GM23338 (cell line): ENCODE measurements around the gene RGP1. TPM values are rescaled to one million over a fixed set of nuclear protein-coding genes. Genes with fewer than 3 reads are reported as not detected.

Source experiments
- ATAC-seq: fragments of 200-7000 bp; cut with Tn5 transposase; 3 replicates; pipeline ENCODE4 v1.9.1; 2020
- DNase-seq: peaks from one replicate; pipeline ENCODE4 v3.0.0-alpha.2; 2015; ENCODE audit warnings: low spot score
- H2AFZ ChIP-seq: fragments of 200-600 bp; sonication (generic); 2 replicates; pipeline ENCODE4 v1.8.0; 2016; ENCODE audit warnings: antibody characterized with exemption, mild to moderate bottlenecking, moderate library complexity
- H3F3A ChIP-seq: fragments of 200-600 bp; sonication (generic); replicated peaks from 2 replicates; pipeline ENCODE4 v1.8.0; 2017; ENCODE audit warnings: antibody characterized with exemption, mixed run types, low read depth
- H3K27ac ChIP-seq: fragments of 200-600 bp; sonication (generic); 2 replicates; pipeline ENCODE4 v1.6.1; 2016; ENCODE audit warnings: low read depth
- H3K27me3 ChIP-seq: fragments of 200-600 bp; sonication (generic); 2 replicates; pipeline ENCODE4 v1.8.0; 2016; ENCODE audit warnings: mild to moderate bottlenecking, mixed run types, moderate library complexity; ENCODE audit not compliant: insufficient read depth
- H3K36me3 ChIP-seq: fragments of 200-600 bp; sonication (generic); 2 replicates; pipeline ENCODE4 v1.8.0; 2016; ENCODE audit warnings: mild to moderate bottlenecking; ENCODE audit not compliant: insufficient read depth
- H3K4me1 ChIP-seq: fragments of 200-600 bp; sonication (generic); 2 replicates; pipeline ENCODE4 v1.8.0; 2016; ENCODE audit warnings: mild to moderate bottlenecking, moderate library complexity; ENCODE audit not compliant: insufficient read depth
- H3K4me2 ChIP-seq: fragments of 200-600 bp; sonication (generic); 2 replicates; pipeline ENCODE4 v1.7.1; 2017; ENCODE audit warnings: mixed run types
- H3K4me3 ChIP-seq: fragments of 200-600 bp; sonication (generic); 2 replicates; pipeline ENCODE4 v1.6.1; 2016; ENCODE audit warnings: mixed run types
- H3K79me2 ChIP-seq: fragments of 200-600 bp; sonication (generic); replicated peaks from 2 replicates; pipeline ENCODE4 v1.8.0; 2017; ENCODE audit warnings: mild to moderate bottlenecking; ENCODE audit not compliant: insufficient read depth
- H3K9me2 ChIP-seq: fragments of 200-600 bp; sonication (generic); 2 replicates; pipeline ENCODE4 v1.8.0; 2017; ENCODE audit not compliant: insufficient read depth
- H4K20me1 ChIP-seq: fragments of 200-600 bp; sonication (generic); replicated peaks from 2 replicates; pipeline ENCODE4 v1.8.0; 2017; ENCODE audit warnings: mild to moderate bottlenecking; ENCODE audit not compliant: insufficient read depth
- H3K27ac Mint-ChIP-seq: 2 replicates; pipeline ENCODE4 v1.8.0; 2020; ENCODE audit warnings: inconsistent platforms, mild to moderate bottlenecking, moderate library complexity, mixed read lengths
- H3K27me3 Mint-ChIP-seq: 3 replicates; pipeline ENCODE4 v1.8.0; 2022; ENCODE audit warnings: low read depth, mild to moderate bottlenecking, moderate library complexity, mixed read lengths, inconsistent platforms; ENCODE audit not compliant: insufficient read depth, poor library complexity
- H3K36me3 Mint-ChIP-seq: 3 replicates; pipeline ENCODE4 v1.8.0; 2021; ENCODE audit warnings: low read depth, mild to moderate bottlenecking, inconsistent platforms, moderate library complexity, mixed read lengths
- H3K4me1 Mint-ChIP-seq: 3 replicates; pipeline ENCODE4 v1.8.0; 2020; ENCODE audit warnings: mild to moderate bottlenecking, inconsistent platforms, mixed read lengths
- H3K4me3 Mint-ChIP-seq: 3 replicates; pipeline ENCODE4 v1.8.0; 2021; ENCODE audit warnings: moderate library complexity, mild to moderate bottlenecking, inconsistent platforms, mixed read lengths
- H3K9me3 Mint-ChIP-seq: 3 replicates; pipeline ENCODE4 v1.8.0; 2020; ENCODE audit warnings: moderate library complexity, mild to moderate bottlenecking, inconsistent platforms, mixed read lengths
- CREB1 ChIP-seq: fragments of 250-450 bp; sonication (Bioruptor Pico); IDR thresholded peaks from 2 replicates; pipeline ENCODE4 v1.5.0; 2020; ENCODE audit warnings: low read depth, mild to moderate bottlenecking, moderate library complexity
- EZH2 ChIP-seq: fragments of 200-600 bp; sonication (generic); IDR thresholded peaks from one replicate; pipeline ENCODE4 v1.8.0; 2017; ENCODE audit warnings: antibody characterized with exemption, mild to moderate bottlenecking, low read depth; ENCODE audit not compliant: unreplicated experiment
- EZH2phosphoT487 ChIP-seq: fragments of 200-600 bp; sonication (generic); IDR thresholded peaks from one replicate; pipeline ENCODE4 v1.8.1; 2018; ENCODE audit warnings: antibody characterized with exemption; ENCODE audit not compliant: unreplicated experiment
- JUNB ChIP-seq: IDR thresholded peaks from one replicate; pipeline ENCODE4 v1.6.1; 2016; ENCODE audit warnings: antibody characterized with exemption; ENCODE audit not compliant: unreplicated experiment
- NANOG ChIP-seq: IDR thresholded peaks from 2 replicates; pipeline ENCODE4 v1.6.1; 2016; ENCODE audit warnings: antibody characterized with exemption, borderline replicate concordance
- POLR2AphosphoS5 ChIP-seq: IDR thresholded peaks from 2 replicates; pipeline ENCODE4 v1.6.1; 2016; ENCODE audit warnings: antibody characterized with exemption, low read depth
- STAT1 ChIP-seq: IDR thresholded peaks from one replicate; pipeline ENCODE4 v1.6.1; 2016; ENCODE audit warnings: antibody characterized with exemption; ENCODE audit not compliant: unreplicated experiment
- ZNF114 ChIP-seq: fragments of 250-450 bp; sonication (Bioruptor Pico); IDR thresholded peaks from 2 replicates; pipeline ENCODE4 v1.5.0; 2020; ENCODE audit warnings: mild to moderate bottlenecking, moderate library complexity
- ZNF331 ChIP-seq: fragments of 250-450 bp; sonication (Bioruptor Pico); IDR thresholded peaks from 2 replicates; pipeline ENCODE4 v1.5.0; 2020; ENCODE audit warnings: low read depth, mild to moderate bottlenecking, moderate library complexity
- polyA plus RNA-seq: library from polyadenylated mRNA; unstranded; fragments of >200 nt; fragmentation: Nextera tagmentation; extraction: Ambion mirVana; gene quantifications from 2 replicates; pipeline ENCODE4 v1.2.1, GENCODE V29; 2016
- total RNA-seq: library from RNA; depleted of rRNA; stranded (reverse); fragments of >200 nt; shearing (Covaris generic); gene quantifications from 2 replicates; pipeline ENCODE4 v1.2.3, GENCODE V29; 2014
- TF ChIP-seq, protein P1 (sequence below), 2 experiments: fragments of 200-600 bp in 1 of 2; sonication (generic) in 1 of 2; conservative IDR thresholded peaks; 2 replicates each; pipeline versions ENCODE4 v1.5.1 to v1.6.1; 2016 to 2017; ENCODE audit warnings: antibody characterized with exemption in 2 of 2, low read depth in 2 of 2, mild to moderate bottlenecking in 2 of 2, moderate library complexity in 1 of 2
- TF ChIP-seq, protein P2 (sequence below): IDR thresholded peaks from 2 replicates; pipeline ENCODE4 v1.6.1; 2016; ENCODE audit warnings: antibody characterized with exemption
- TF ChIP-seq, protein P3 (sequence below): IDR thresholded peaks from one replicate; pipeline ENCODE4 v1.6.1; 2018; ENCODE audit warnings: antibody characterized with exemption; ENCODE audit not compliant: unreplicated experiment

RGP1 gene
- total and polyA plus RNA-seq, 2 experiments from 2014 or later, result 2.8 to 16.0 TPM

DNA sequence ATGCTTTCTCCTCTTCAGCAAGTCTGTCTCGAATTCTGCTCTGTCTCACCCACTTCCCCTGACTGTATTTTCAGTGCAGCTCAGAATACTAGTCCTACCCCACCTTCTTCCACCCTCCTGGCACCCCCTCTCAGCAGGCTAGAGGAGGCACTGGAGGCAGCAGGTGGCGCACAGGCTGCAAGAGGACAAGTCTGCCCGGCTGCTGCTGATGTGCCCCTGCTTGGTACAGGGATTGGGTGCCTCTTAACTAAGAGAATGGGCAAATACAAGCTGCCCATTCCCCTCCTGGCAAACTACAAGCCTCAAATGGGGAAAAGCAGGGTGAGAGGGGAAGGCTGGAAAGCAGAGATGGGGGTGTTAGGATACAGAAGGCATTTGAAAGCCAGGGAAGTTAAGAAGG, 22.2 kb upstream of the RGP1 start:
- H3K27me3 ChIP-seq, result no peaks in the 10 kb centered on the region
- Mint-ChIP-seq H3K27me3 (peaks cover 2% of the 10 kb centered on the region), H3K4me1 (peaks cover 7% of the 10 kb centered on the region; the same call in 2 of the 3 replicates), H3K4me3 (peak overlapping the region; percentile 23; the same call in 2 of the 3 replicates), H3K9me3 (no peaks in the 10 kb centered on the region; the same call in 2 of the 3 replicates), H3K27ac (no peak overlapping the region; the same call in 1 of the 2 replicates), H3K36me3 (peaks cover 36% of the 10 kb centered on the region)
- peak; percentile 6; the same call in 2 of the 3 replicates for ATAC-seq
- 0 out of 2 replicates have a peak overlapping the region, but pooled peaks have one; percentile 26 for H3K4me3 ChIP-seq
- peak overlapping the region; percentile 53 for H3K4me2 ChIP-seq
- H3F3A ChIP-seq, result no peaks in the 10 kb centered on the region
- peaks cover 43% of the 10 kb centered on the region for H3K79me2 ChIP-seq
- DNase-seq, result peak; percentile 29
- H3K36me3 ChIP-seq, result peaks cover 10% of the 10 kb centered on the region
- no peaks in the 10 kb centered on the region for H3K9me2 ChIP-seq
- peaks cover 4% of the 10 kb centered on the region; the same call in 1 of the 2 replicates for H4K20me1 ChIP-seq
- TF ChIP-seq NANOG, result no peak
- TF ChIP-seq, protein P1, sequence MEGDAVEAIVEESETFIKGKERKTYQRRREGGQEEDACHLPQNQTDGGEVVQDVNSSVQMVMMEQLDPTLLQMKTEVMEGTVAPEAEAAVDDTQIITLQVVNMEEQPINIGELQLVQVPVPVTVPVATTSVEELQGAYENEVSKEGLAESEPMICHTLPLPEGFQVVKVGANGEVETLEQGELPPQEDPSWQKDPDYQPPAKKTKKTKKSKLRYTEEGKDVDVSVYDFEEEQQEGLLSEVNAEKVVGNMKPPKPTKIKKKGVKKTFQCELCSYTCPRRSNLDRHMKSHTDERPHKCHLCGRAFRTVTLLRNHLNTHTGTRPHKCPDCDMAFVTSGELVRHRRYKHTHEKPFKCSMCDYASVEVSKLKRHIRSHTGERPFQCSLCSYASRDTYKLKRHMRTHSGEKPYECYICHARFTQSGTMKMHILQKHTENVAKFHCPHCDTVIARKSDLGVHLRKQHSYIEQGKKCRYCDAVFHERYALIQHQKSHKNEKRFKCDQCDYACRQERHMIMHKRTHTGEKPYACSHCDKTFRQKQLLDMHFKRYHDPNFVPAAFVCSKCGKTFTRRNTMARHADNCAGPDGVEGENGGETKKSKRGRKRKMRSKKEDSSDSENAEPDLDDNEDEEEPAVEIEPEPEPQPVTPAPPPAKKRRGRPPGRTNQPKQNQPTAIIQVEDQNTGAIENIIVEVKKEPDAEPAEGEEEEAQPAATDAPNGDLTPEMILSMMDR (conservative IDR thresholded peaks at IDR 0.05; ENCODE audit: low read depth in 2 of 2), result peak in 1 of 2 experiments; percentile 29; a peak in 1 of 4 replicates
- H3K4me1 ChIP-seq, result peaks cover 41% of the 10 kb centered on the region
- peak overlapping the region; percentile 81 for H3K27ac ChIP-seq
- no peak overlapping the region for H2AFZ ChIP-seq

DNA sequence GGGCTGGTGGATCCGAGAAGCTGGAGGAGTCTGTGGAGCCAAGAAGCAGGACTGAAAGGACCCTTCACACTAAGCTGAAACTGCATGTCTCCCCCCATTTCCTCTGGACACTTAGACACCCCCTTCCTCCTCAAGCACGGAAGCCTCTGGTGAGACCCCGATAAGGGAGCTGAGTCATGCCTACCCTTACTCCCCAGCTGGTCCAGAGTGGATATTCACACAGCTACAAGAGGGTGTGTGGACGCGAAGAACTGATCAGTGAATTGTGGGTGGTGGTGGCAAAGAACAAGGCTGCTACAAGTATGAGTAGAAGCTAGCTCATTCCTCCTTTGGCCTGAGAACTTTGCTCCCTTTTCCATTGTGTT, 21.4 kb upstream of the RGP1 start:
- peaks cover 10% of the 10 kb centered on the region for H3K36me3 ChIP-seq
- peak overlapping the region; percentile 53 for H3K4me2 ChIP-seq
- TF ChIP-seq ZNF114 (CRISPR knock-in tag) (no peak), STAT1 (no peak), JUNB (no peak), EZH2 (no peak), NANOG (no peak), CREB1 (CRISPR knock-in tag) (no peak), EZH2phosphoT487 (no peak), ZNF331 (no peak), POLR2AphosphoS5 (no peak)
- TF ChIP-seq, protein P1 (conservative IDR thresholded peaks at IDR 0.05; ENCODE audit: low read depth in 2 of 2), result no peak
- TF ChIP-seq, protein P2, sequence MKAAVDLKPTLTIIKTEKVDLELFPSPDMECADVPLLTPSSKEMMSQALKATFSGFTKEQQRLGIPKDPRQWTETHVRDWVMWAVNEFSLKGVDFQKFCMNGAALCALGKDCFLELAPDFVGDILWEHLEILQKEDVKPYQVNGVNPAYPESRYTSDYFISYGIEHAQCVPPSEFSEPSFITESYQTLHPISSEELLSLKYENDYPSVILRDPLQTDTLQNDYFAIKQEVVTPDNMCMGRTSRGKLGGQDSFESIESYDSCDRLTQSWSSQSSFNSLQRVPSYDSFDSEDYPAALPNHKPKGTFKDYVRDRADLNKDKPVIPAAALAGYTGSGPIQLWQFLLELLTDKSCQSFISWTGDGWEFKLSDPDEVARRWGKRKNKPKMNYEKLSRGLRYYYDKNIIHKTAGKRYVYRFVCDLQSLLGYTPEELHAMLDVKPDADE, result no peak
- TF ChIP-seq, protein P3, sequence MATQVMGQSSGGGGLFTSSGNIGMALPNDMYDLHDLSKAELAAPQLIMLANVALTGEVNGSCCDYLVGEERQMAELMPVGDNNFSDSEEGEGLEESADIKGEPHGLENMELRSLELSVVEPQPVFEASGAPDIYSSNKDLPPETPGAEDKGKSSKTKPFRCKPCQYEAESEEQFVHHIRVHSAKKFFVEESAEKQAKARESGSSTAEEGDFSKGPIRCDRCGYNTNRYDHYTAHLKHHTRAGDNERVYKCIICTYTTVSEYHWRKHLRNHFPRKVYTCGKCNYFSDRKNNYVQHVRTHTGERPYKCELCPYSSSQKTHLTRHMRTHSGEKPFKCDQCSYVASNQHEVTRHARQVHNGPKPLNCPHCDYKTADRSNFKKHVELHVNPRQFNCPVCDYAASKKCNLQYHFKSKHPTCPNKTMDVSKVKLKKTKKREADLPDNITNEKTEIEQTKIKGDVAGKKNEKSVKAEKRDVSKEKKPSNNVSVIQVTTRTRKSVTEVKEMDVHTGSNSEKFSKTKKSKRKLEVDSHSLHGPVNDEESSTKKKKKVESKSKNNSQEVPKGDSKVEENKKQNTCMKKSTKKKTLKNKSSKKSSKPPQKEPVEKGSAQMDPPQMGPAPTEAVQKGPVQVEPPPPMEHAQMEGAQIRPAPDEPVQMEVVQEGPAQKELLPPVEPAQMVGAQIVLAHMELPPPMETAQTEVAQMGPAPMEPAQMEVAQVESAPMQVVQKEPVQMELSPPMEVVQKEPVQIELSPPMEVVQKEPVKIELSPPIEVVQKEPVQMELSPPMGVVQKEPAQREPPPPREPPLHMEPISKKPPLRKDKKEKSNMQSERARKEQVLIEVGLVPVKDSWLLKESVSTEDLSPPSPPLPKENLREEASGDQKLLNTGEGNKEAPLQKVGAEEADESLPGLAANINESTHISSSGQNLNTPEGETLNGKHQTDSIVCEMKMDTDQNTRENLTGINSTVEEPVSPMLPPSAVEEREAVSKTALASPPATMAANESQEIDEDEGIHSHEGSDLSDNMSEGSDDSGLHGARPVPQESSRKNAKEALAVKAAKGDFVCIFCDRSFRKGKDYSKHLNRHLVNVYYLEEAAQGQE, result no peak

More for the DNA sequence above, 21.4 kb upstream of the RGP1 start:
- H3K27ac Mint-ChIP-seq, result no peak overlapping the region
- H3K79me2 ChIP-seq, result peaks cover 43% of the 10 kb centered on the region
- peaks cover 30% of the 10 kb centered on the region for H3K36me3 Mint-ChIP-seq
- peaks cover 41% of the 10 kb centered on the region for H3K4me1 ChIP-seq
- H3K27me3 ChIP-seq, result no peaks in the 10 kb centered on the region
- no peaks in the 10 kb centered on the region for H3K9me2 ChIP-seq
- peak overlapping the region; percentile 26 for H3K4me3 ChIP-seq
- peaks cover 4% of the 10 kb centered on the region; the same call in 1 of the 2 replicates for H4K20me1 ChIP-seq
- DNase-seq (no peak), ATAC-seq (no peak)
- H3K9me3 Mint-ChIP-seq, result no peaks in the 10 kb centered on the region; the same call in 2 of the 3 replicates
- H2AFZ ChIP-seq, result no peak overlapping the region
- no peak overlapping the region for H3K4me3 Mint-ChIP-seq
- H3K27ac ChIP-seq, result peak overlapping the region; percentile 81; the same call in 1 of the 2 replicates
- H3K4me1 Mint-ChIP-seq, result peaks cover 7% of the 10 kb centered on the region; the same call in 2 of the 3 replicates
- H3F3A ChIP-seq, result peaks cover 1% of the 10 kb centered on the region; the same call in 1 of the 2 replicates
- peaks cover 2% of the 10 kb centered on the region for H3K27me3 Mint-ChIP-seq
